Endothelial cell of umbilical vein (primary cell): Measurements from ENCODE around the gene NEBL. TPM values are rescaled to one million over a fixed set of nuclear protein-coding genes. Genes with fewer than 3 reads are reported as not detected.

ENCODE experiments used
- BruUV-seq: library from RNA; stranded (reverse); fragments of 400-500 nt; replicated peaks from 2 replicates; lab custom pipeline; 2021; lab: Mats Ljungman, UMichigan
- CTCF ChIA-PET: fragments of 300-600, 350-600 bp; sonication (Branson Sonifier 250); formaldehyde crosslinking; loops from one replicate; lab custom pipeline; 2021; ENCODE audit warnings: antibody characterized with exemption, inconsistent platforms; lab: Charles Lee
- POLR2A ChIA-PET: fragments of 300-600, 350-600 bp; sonication (Branson Sonifier 250); formaldehyde crosslinking; loops from one replicate; lab custom pipeline; 2021; ENCODE audit warnings: antibody characterized with exemption, inconsistent platforms; lab: Charles Lee
- DNase-seq: peaks from one replicate; pipeline ENCODE4 v3.0.0-alpha.2; 2011; ENCODE audit warnings: low read depth, low spot score
- FAIRE-seq: peaks from 2 replicates; lab custom pipeline; 2011; peaks lifted over from hg19 to GRCh38; lab: Jason Lieb, UNC
- H2AFZ ChIP-seq: 2 replicates; pipeline ENCODE4 v1.6.0; 2012; ENCODE audit warnings: low read depth, low read length, control low read depth, inconsistent platforms
- H3K27ac ChIP-seq: 2 replicates; pipeline ENCODE4 v1.5.1; 2011; ENCODE audit warnings: low read depth, mild to moderate bottlenecking, control low read depth, low read length, moderate library complexity; ENCODE audit not compliant: insufficient read depth
- H3K27me3 ChIP-seq, 2 experiments: 2 replicates each; pipeline versions ENCODE4 v1.6.0 to v1.6.1; 2011; ENCODE audit warnings: low read length in 2 of 2, mixed read lengths in 1 of 2; ENCODE audit not compliant: control insufficient read depth in 2 of 2, insufficient read depth in 2 of 2
- H3K36me3 ChIP-seq, 2 experiments: 2 replicates in 1 of 2; 3 replicates in 1 of 2; pipeline ENCODE4 v1.5.1; 2011; ENCODE audit warnings: low read length in 2 of 2, mild to moderate bottlenecking in 1 of 2, moderate library complexity in 1 of 2; ENCODE audit not compliant: control insufficient read depth in 2 of 2, insufficient read depth in 2 of 2; ENCODE audit errors: extremely low read depth in 1 of 2
- H3K4me1 ChIP-seq: 3 replicates; pipeline ENCODE4 v1.5.1; 2011; ENCODE audit warnings: mild to moderate bottlenecking, low read length; ENCODE audit not compliant: control insufficient read depth, insufficient read depth; ENCODE audit errors: extremely low read depth
- H3K4me2 ChIP-seq: 2 replicates; pipeline ENCODE4 v1.6.1; 2011; ENCODE audit warnings: low read length, control low read depth, mixed read lengths; ENCODE audit not compliant: insufficient read depth
- H3K4me3 ChIP-seq, 3 experiments: fragments of 200-600 bp in 1 of 3; sonication (generic), shearing (Covaris generic) in 1 of 3; replicated peaks in 1 of 3; 2 replicates each; pipeline ENCODE4 v1.5.1; 2011 to 2016; ENCODE audit warnings: control low read depth in 3 of 3, low read length in 3 of 3, mild to moderate bottlenecking in 2 of 3, inconsistent platforms in 1 of 3, low read depth in 1 of 3, moderate library complexity in 1 of 3; ENCODE audit not compliant: insufficient read depth in 1 of 3
- H3K79me2 ChIP-seq: 2 replicates; pipeline ENCODE4 v1.6.0; 2012; ENCODE audit warnings: low read length, inconsistent platforms; ENCODE audit not compliant: control insufficient read depth, insufficient read depth
- H3K9ac ChIP-seq: replicated peaks from 2 replicates; pipeline ENCODE3; 2011; ENCODE audit warnings: low read length, control low read depth; ENCODE audit not compliant: insufficient read depth; ENCODE audit errors: extremely low read depth
- H3K9me1 ChIP-seq: replicated peaks from 3 replicates; pipeline ENCODE4 v1.6.0; 2011; ENCODE audit warnings: mild to moderate bottlenecking, low read length; ENCODE audit not compliant: control insufficient read depth, insufficient read depth; ENCODE audit errors: extremely low read depth
- H3K9me3 ChIP-seq: replicated peaks from 2 replicates; pipeline ENCODE4 v1.5.1; 2012; ENCODE audit warnings: low read length, inconsistent platforms; ENCODE audit not compliant: control insufficient read depth, insufficient read depth
- H4K20me1 ChIP-seq: replicated peaks from 2 replicates; pipeline ENCODE3; 2011; ENCODE audit warnings: mild to moderate bottlenecking, low read length; ENCODE audit not compliant: control insufficient read depth, insufficient read depth; ENCODE audit errors: extremely low read depth
- CTCF ChIP-seq, 2 donors: IDR thresholded peaks; 1 replicate in 1 of 2; 2 replicates in 1 of 2; pipeline ENCODE4 v1.5.1; 2011; ENCODE audit warnings: low read length in 2 of 2, mild to moderate bottlenecking in 2 of 2, moderate library complexity in 2 of 2, control low read depth in 1 of 2, inconsistent platforms in 1 of 2, low read depth in 1 of 2; ENCODE audit not compliant: insufficient read depth in 1 of 2; ENCODE audit errors: extremely low read depth in 1 of 2
- EZH2 ChIP-seq: IDR thresholded peaks from 2 replicates; pipeline ENCODE4 v1.6.1; 2012; ENCODE audit warnings: borderline replicate concordance, low read depth, mild to moderate bottlenecking, moderate library complexity, low read length, inconsistent platforms; ENCODE audit not compliant: severe bottlenecking
- FOS ChIP-seq: IDR thresholded peaks from 2 replicates; pipeline ENCODE4 v1.6.1; 2011; ENCODE audit warnings: mild to moderate bottlenecking, low read length, moderate library complexity, borderline replicate concordance; ENCODE audit not compliant: insufficient read depth
- GATA2 ChIP-seq: IDR thresholded peaks from 2 replicates; pipeline ENCODE4 v1.7.0; 2011; ENCODE audit warnings: low read depth, mild to moderate bottlenecking, moderate library complexity, mixed read lengths, low read length; ENCODE audit not compliant: insufficient read length, insufficient read depth
- JUN ChIP-seq: IDR thresholded peaks from 2 replicates; pipeline ENCODE4 v1.6.1; 2011; ENCODE audit warnings: borderline replicate concordance, low read depth; ENCODE audit not compliant: insufficient read length, insufficient read depth
- MAX ChIP-seq: IDR thresholded peaks from 2 replicates; pipeline ENCODE4 v1.6.1; 2011; ENCODE audit not compliant: insufficient read depth, insufficient read length
- MYC ChIP-seq: IDR thresholded peaks from one replicate; pipeline ENCODE4 v1.6.1; 2011; ENCODE audit warnings: mild to moderate bottlenecking, low read depth, low read length
- POLR2A ChIP-seq: IDR thresholded peaks from 2 replicates; pipeline ENCODE4 v1.6.1; 2012; ENCODE audit warnings: low read depth, mild to moderate bottlenecking, control low read depth, low read length
- POLR2AphosphoS5 ChIP-seq: IDR thresholded peaks from 2 replicates; pipeline ENCODE4 v1.6.1; 2012; ENCODE audit warnings: low read depth, mild to moderate bottlenecking, control low read depth, low read length, moderate library complexity; ENCODE audit not compliant: insufficient read depth
- dilution Hi-C: fragments of 300-500 bp; cut with MboI; formaldehyde crosslinking; loops from one replicate; pipeline ENCODE4 v1.15.0; 2019; ENCODE audit warnings: low sequenced_read_pairs; ENCODE audit not compliant: extremely low pct_ligation_motif_present
- intact Hi-C: fragments of 100-400 bp; cut with micrococcal nuclease; formaldehyde crosslinking; loops from one replicate; pipeline ENCODE4 v1.10.0; 2022
- polyA plus RNA-seq, 4 experiments: library from polyadenylated mRNA; depleted of rRNA in 3 of 4; stranded (reverse) in 3 of 4; unstranded in 1 of 4; fragments of >200 nt; gene quantifications; 2 replicates each; pipeline versions ENCODE4 v1.2.1 to v1.2.3, GENCODE V29; 2011 to 2012; ENCODE audit warnings: missing spikeins in 1 of 4
- total RNA-seq: library from RNA; stranded (reverse); gene quantifications from 2 replicates; pipeline ENCODE4 v1.2.3, GENCODE V29; 2021

The NEBL gene
- total and polyA plus RNA-seq, 2 donors (not counting 3 experiments of a cell fraction or from before 2014, with no cell fraction given), result 0.17 to 0.66 TPM

GRCh38 chr10:20852303-20852702 is 44.8 kb downstream of the NEBL start:
- ChIA-PET POLR2A (no interaction called here), CTCF (no interaction called here)
- Histone ChIP-seq H3K9me3 (no peaks in the 10 kb centered on the region), H3K4me1 (no peaks in the 10 kb centered on the region), H3K9ac (no peak overlapping the region), H3K79me2 (no peaks in the 10 kb centered on the region), H3K9me1 (no peaks in the 10 kb centered on the region), H3K27ac (no peak overlapping the region), H3K27me3 (no peaks in the 10 kb centered on the region), H4K20me1 (no peaks in the 10 kb centered on the region), H3K4me3 (no peak overlapping the region), H2AFZ (no peak overlapping the region), H3K4me2 (no peak overlapping the region), H3K36me3 (no peaks in the 10 kb centered on the region)
- TF ChIP-seq CTCF (IDR thresholded peaks at IDR 0.05; ENCODE audit: extremely low read depth in 1 of 2, insufficient read depth in 1 of 2, low read depth in 1 of 2, low read length in 2 of 2) (no peak), FOS (no peak), POLR2AphosphoS5 (no peak), JUN (no peak), EZH2 (no peak), MYC (no peak), MAX (no peak), GATA2 (no peak), POLR2A (no peak)
- BruUV-seq, result no TSS peak
- no peak for DNase-seq
- no peak for FAIRE-seq
- intact Hi-C loops (no loop called here), dilution Hi-C loops (no loop called here)
